ENCODE measurements around the gene TGIF2. TPM values are rescaled to one million over a fixed set of nuclear protein-coding genes. Genes with fewer than 3 reads are reported as not detected.

Gene TGIF2
- total and polyA plus RNA-seq, 9 of the 15 experiments (the other 6 are each of a cell fraction or from before 2014, with no cell fraction given) = 6.8 to 27.8 (median 15.7) TPM

DNA sequence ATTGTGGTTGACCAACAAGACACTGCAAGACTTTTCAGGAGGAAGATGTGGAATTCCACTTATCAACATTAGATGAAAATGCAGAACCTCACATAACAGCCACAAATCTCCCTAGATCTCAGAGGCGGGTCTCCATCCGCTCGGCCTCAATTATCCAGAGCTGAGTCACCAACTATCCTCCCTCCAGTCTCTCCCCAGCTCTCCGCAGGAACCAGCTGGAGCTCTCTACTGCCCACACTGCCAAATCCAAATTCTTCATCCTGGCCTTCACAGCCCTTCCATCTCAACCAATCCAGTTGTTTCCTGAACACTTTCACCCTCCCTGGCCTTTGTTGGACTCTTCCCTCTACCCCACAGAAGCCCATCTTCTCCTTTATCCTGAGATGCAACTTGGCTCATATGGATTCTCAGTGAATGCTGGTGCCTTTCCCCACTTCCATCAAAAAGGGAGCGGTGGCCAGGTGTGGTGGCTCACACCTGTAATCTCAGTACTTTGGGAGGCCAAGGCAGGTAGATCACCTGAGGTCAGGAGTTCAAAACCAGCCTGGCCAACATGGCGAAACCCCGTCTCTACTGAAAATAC is 3.5 kb upstream of the TGIF2 start (continued):
- TF ChIP-seq SRF (CRISPR knock-in tag; IDR thresholded peaks at IDR 0.05) = no peak
- TF ChIP-seq ESRRB (CRISPR knock-in tag; IDR thresholded peaks at IDR 0.05; ENCODE audit: borderline replicate concordance) = no peak
- no peak for TF ChIP-seq FOXK2 (conservative IDR thresholded peaks at IDR 0.05 in 1 of 2, IDR thresholded peaks at IDR 0.05 in 1 of 2; ENCODE audit: low read depth in 2 of 2)
- TF ChIP-seq STAG1 (CRISPR knock-in tag; IDR thresholded peaks at IDR 0.05; ENCODE audit: borderline replicate concordance) = no peak
- TF ChIP-seq, protein P1, sequence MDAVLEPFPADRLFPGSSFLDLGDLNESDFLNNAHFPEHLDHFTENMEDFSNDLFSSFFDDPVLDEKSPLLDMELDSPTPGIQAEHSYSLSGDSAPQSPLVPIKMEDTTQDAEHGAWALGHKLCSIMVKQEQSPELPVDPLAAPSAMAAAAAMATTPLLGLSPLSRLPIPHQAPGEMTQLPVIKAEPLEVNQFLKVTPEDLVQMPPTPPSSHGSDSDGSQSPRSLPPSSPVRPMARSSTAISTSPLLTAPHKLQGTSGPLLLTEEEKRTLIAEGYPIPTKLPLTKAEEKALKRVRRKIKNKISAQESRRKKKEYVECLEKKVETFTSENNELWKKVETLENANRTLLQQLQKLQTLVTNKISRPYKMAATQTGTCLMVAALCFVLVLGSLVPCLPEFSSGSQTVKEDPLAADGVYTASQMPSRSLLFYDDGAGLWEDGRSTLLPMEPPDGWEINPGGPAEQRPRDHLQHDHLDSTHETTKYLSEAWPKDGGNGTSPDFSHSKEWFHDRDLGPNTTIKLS (IDR thresholded peaks at IDR 0.05; ENCODE audit: borderline replicate concordance, low read depth) = no peak
- TF ChIP-seq NBN (IDR thresholded peaks at IDR 0.05; ENCODE audit: low read depth) = no peak
- TF ChIP-seq GTF2A2 (tag; IDR thresholded peaks at IDR 0.05) = no peak
- TF ChIP-seq, protein P2, sequence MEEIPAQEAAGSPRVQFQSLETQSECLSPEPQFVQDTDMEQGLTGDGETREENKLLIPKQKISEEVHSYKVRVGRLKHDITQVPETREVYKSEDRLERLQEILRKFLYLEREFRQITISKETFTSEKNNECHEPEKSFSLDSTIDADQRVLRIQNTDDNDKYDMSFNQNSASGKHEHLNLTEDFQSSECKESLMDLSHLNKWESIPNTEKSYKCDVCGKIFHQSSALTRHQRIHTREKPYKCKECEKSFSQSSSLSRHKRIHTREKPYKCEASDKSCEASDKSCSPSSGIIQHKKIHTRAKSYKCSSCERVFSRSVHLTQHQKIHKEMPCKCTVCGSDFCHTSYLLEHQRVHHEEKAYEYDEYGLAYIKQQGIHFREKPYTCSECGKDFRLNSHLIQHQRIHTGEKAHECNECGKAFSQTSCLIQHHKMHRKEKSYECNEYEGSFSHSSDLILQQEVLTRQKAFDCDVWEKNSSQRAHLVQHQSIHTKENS (CRISPR knock-in tag; IDR thresholded peaks at IDR 0.05) = no peak
- no peak for TF ChIP-seq IFI16 (CRISPR knock-in tag; IDR thresholded peaks at IDR 0.05)
- no peak for TF ChIP-seq HEY1 (CRISPR knock-in tag; IDR thresholded peaks at IDR 0.05; ENCODE audit: borderline replicate concordance)
- TF ChIP-seq MTA1 (IDR thresholded peaks at IDR 0.05; ENCODE audit: borderline replicate concordance) = no peak
- no peak for TF ChIP-seq POLR3G (IDR thresholded peaks at IDR 0.05; ENCODE audit: extremely low read depth, insufficient read length, insufficient replicate concordance)
- TF ChIP-seq, protein P3, sequence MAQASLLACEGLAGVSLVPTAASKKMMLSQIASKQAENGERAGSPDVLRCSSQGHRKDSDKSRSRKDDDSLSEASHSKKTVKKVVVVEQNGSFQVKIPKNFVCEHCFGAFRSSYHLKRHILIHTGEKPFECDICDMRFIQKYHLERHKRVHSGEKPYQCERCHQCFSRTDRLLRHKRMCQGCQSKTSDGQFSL (CRISPR knock-in tag; IDR thresholded peaks at IDR 0.05) = no peak
- TF ChIP-seq, protein P3 (tag; IDR thresholded peaks at IDR 0.05) = no peak
- TF ChIP-seq ERF (CRISPR knock-in tag; IDR thresholded peaks at IDR 0.05) = no peak
- TF ChIP-seq EHMT2 (IDR thresholded peaks at IDR 0.05) = no peak
- no peak for TF ChIP-seq ETS2 (tag; IDR thresholded peaks at IDR 0.05; ENCODE audit: borderline replicate concordance, poor library complexity, severe bottlenecking)
- no peak for TF ChIP-seq ZNF76 (CRISPR knock-in tag; IDR thresholded peaks at IDR 0.05; ENCODE audit: borderline replicate concordance)
- TF ChIP-seq L3MBTL2 (IDR thresholded peaks at IDR 0.05) = no peak
- no peak for TF ChIP-seq ZNF23 (CRISPR knock-in tag; IDR thresholded peaks at IDR 0.05)
- TF ChIP-seq NONO (IDR thresholded peaks at IDR 0.05; ENCODE audit: low read depth in 2 of 2, low read length in 1 of 2) = no peak
- TF ChIP-seq, protein P4, sequence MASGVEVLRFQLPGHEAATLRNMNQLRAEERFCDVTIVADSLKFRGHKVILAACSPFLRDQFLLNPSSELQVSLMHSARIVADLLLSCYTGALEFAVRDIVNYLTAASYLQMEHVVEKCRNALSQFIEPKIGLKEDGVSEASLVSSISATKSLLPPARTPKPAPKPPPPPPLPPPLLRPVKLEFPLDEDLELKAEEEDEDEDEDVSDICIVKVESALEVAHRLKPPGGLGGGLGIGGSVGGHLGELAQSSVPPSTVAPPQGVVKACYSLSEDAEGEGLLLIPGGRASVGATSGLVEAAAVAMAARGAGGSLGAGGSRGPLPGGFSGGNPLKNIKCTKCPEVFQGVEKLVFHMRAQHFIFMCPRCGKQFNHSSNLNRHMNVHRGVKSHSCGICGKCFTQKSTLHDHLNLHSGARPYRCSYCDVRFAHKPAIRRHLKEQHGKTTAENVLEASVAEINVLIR (CRISPR knock-in tag; IDR thresholded peaks at IDR 0.05) = no peak
- TF ChIP-seq SMAD4 (CRISPR knock-in tag; conservative IDR thresholded peaks at IDR 0.05) = peak; percentile 80
- TF ChIP-seq NR4A1 (CRISPR knock-in tag; IDR thresholded peaks at IDR 0.05) = no peak
- TF ChIP-seq NR4A1 (tag; IDR thresholded peaks at IDR 0.05) = no peak
- TF ChIP-seq HNRNPUL1 (IDR thresholded peaks at IDR 0.05; ENCODE audit: low read length) = no peak

Data from K562 (cell line).